Measurements from ENCODE around the gene GABRR2.
"Not testable (repeated sequence)": the region's sequence is repeated elsewhere in the genome, so short reads cannot be mapped to it uniquely, and the experiment has no call there.

Gene GABRR2

DNA sequence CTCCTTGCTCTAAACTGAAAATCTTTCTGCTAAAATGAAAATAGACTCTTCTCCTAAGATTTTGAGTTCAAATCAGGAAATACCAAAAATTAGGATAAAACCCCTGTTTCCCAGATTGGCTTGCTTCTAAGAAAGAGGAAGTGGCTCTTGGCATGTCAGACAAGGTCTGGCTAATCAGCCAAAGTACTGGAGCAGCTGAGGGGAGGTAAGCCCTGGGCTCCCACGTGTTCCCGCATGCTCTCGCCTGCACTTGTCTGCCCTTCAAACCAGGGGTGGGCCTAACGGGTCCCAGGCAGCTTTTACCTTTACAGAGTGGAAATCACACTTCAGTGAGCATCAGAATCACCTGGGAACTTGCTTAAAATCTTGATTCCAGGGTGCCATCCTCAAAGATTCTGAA, 54.8 kb downstream of the GABRR2 start:
- no peak for DNase-seq (ENCODE audit: low read depth in 3 of 3, low spot score in 1 of 3)

DNA sequence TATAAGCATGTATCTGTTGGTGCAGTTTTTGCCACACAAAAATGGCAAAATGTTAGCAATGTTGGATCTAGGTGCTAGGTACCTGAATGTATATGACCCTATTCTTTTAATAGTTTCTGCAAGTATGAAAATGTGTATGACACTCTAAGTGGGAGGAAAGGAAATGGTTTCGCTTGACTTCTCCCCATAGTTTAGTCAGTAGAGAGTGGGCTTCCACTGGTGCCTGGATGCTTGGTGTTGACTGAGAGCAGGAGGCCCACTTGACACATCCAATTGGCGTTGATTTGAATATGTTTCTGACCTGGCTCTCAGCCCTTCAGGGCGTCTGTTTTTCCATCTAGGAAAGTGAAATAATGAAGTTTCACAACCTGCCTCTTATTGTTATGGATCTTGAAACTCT, 56.2 kb downstream of the GABRR2 start:
- DNase-seq (ENCODE audit: low read depth in 3 of 3, low spot score in 1 of 3) = no peak

DNA sequence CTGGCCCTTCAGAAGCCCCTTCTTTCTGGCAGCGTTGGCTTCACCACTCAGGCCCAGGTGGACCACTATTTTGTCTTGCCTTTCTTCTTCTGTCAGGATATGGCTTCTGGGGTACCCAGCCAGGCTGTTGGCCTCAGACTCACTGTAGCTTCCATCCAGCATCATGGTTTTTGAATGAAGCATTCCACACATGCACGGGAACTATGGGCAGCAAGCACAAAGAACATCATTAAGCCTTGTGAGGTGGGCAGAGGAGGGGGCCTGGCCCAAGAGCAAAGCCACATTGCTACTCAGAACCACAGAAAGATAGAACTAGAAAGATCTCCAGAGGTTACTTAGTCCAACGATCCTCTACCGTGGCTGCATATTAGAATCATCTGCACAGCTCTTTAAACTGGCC, 57.3 kb downstream of the GABRR2 start:
- no peak for DNase-seq (ENCODE audit: low read depth in 3 of 3, low spot score in 1 of 3)

DNA sequence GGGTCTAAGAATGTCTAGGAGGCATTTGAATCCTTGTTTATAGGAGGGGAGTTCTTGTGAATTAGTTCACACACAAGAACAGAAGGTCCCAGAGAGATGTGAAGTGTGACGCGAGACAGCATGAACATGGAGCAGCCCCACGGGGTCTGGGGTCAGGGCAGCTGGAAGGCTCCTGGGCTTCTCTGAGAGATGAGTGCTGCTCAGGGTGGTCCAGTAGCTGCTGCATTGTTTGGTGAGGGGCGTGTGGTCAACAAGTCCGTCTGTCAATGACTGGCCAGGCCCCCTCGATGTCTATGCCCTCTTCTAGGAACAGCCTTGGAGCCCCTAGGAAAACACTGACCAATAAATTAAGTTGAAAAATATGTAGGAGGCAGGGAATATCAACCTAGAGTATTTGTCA, 57.8 kb downstream of the GABRR2 start:
- DNase-seq (ENCODE audit: low read depth in 3 of 3, low spot score in 1 of 3) = no peak

DNA sequence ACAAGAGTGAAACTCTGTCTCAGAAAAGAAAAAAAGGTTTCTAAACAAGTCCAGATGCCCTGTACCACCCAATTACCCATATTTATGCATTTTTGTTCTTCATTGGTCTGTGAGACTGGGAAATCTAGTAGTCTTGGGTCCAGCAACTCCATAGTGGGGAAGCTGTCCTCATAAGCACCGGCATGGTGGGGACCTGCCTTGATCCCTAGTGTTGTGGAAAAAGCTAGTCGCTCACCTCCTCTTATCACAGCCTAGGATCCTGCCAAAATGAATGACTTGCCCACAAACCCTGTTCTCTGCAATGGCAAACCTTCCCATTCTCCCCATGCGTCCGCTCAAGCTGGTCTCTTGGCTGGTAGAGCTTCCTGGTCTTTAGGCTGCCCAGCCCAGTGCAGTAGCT, 59.7 kb downstream of the GABRR2 start:
- DNase-seq (ENCODE audit: low read depth in 3 of 3, low spot score in 1 of 3) = no peak

DNA sequence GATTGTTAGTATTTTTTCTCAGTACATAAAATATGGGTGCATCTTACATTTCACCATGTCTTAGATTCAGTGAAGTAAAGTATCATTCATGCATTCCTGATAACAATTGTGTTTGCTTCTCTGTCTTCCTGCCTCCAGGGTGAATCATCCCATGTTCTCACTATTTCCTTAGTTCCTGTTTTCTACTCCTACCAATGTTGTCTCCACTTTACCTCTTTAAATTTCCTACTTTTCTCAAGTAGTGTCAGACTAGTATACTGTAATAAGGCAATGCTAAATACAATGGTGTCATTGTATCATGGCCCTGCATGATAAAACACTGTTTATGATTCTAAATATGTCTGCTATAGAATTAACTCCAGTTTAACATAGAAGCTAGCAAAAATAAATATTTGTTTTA, 60.5 kb downstream of the GABRR2 start:
- DNase-seq (ENCODE audit: low read depth in 3 of 3, low spot score in 1 of 3) = no peak

DNA sequence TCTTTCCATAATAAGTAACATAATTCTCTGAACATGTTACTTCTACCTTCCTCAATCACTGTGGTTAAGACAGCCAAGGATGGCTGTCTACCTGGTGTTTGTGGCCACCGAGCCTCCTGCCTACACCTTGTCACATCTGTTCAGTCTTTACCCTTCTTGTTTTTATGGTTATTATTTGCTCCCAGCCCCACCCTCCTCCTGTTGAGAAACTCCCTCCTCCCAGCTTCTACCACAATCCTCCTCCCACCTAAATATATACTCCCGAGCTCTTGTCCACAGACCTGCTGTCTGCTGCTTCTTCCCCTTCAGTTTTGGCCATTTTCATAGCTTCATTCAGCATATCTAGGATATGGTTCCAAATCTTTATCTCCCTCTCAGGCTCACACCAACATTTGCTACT, 62.2 kb downstream of the GABRR2 start:
- DNase-seq (ENCODE audit: low read depth in 3 of 3, low spot score in 1 of 3) = no peak

DNA sequence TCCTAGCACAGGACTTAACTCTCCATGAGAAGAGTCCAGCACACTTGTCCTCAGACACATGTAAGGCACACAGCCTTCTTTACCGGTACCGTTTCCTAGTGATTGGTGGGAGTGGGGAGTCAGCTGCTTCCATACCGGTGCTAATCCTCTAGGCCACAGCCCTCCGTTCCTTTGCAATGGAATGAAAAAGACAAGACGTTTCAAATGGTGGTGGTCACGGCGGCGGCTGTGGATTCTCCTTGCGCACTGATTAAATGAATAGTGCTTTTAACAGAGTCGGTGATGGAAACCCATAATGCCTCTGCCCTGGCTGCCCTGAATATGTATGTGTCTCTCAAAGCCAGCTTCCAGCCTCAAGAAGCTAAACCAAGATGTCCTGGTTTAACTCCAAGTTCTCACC, 63.1 kb downstream of the GABRR2 start:
- DNase-seq (ENCODE audit: low read depth in 3 of 3, low spot score in 1 of 3) = no peak

DNA sequence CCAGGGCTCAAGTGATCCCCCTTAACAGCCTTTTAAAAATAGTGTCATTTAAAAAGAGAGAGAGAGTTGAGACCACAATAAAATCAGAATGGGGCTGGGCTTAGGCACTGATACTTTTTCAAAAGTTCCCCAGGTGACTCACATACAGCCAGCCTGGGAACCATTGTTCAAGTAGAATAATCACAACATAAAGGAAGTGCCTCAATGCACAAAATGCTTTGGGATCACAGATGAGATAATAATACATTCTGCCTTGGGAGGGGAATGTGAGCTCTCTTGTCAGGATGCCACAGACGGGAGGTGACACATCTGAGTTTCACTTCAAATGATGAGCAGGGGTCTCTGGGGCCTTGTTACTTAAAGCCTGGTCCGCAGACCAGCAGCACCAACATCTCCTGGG, 63.9 kb downstream of the GABRR2 start:
- DNase-seq (ENCODE audit: low read depth in 3 of 3, low spot score in 1 of 3) = no peak

DNA sequence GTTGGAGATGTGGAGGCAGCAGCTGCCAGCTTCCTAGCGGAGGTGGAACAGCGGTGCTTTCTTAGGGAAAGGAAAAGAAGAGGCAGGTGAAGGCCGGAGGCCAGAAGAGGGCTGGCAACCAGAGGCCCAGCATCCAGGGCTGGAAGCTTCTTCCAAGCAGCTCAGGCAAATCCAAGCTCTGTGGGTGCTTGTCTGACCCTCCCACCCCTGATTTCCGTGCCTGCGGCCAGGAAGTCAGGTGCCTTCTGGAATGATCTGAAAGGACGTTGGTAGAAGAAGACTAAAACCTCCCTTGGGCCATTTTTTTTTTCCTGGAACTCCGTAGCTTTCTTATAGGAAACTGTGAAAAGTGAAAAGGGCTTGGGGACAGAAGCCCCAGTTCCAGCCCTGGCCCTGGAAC, 64.9 kb downstream of the GABRR2 start:
- DNase-seq (ENCODE audit: low read depth in 3 of 3, low spot score in 1 of 3) = no peak

DNA sequence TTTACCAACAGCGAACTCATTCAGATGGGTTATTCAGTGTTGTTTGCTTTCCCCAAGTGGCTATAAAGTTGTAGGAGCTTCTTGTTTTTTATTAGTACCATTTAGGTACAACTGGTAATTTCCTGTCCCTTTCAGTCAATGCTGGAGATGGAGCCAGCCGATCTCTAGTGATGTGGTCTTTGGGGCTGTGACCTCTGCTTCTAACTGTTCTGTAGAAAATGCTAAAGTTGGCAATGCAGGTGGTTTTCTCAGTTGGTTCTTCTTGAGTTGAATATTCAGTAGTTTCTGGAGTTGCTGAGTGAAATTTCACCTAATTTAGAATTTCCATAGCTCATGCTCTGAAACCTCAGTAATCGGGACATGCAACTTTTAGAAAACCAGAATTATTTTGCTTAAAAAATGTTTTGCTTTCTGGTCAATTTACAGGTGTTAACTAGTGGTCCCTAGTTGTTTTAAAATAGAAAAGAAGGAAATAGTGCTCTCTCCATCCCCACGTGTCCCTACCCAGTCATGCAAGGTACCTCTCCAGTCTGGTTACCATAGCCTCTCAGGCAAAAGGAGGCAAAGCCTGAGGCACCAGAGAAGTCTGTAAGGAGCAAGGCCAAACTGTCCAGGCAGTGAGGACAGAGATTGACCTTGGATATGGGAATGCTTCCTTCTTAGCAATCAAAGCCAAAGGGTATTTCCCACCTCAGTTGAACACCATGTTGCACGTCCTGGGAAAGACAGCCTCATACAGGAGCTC, 70.7 kb downstream of the GABRR2 start:
- no peak for DNase-seq (ENCODE audit: low read depth in 3 of 3, low spot score in 1 of 3)

DNA sequence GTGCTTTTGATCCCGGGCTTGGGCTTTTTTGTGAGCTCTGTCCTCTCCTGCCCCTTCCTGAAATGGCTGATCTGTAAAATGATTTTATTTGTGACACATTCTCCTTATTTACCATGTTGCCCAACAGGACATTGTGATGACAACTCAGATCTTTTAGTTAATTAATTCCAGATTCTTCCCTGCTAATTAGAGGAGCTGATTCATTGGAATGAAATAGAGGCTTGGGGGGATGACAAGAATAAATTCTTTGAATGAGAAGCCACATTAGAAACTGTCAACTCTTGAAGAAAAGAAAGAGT, 71.8 kb downstream of the GABRR2 start:
- DNase-seq (ENCODE audit: low read depth in 3 of 3, low spot score in 1 of 3) = no peak

DNA sequence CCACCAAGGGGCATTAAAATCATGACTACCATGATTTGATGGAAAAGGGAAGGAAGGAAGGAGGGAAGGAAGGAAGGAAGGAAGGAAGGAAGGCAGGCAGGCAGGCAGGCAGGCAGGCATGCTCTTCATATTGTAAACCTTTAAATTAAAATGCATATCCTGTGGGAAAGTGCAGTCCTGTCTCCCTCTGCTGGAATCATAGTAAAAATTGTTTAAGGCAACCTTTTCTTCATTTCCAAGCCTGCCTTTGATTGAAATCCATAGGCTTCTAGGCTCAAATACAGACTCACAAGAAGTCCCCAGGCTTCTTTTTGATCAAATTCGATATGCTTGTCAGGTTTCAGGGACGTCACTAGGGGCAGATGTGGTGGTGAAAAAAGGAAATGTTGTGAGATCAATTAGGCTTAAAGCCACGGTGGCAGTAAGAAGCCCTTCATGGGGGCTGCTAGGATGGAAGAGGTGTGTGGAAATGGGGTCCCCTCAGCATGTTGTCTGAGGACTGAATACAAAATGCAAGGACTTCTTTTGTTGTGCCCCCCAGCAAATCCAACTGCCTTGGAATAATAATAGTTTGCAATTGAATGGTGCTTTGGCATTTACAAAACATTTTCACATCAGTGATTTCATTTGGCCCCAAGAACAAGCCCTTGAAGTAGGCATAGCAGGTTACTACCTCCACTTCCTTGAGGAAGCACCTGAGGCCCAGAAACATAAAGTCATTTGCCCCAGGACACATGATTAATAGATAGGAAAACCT, 72.3 kb downstream of the GABRR2 start:
- no peak for DNase-seq (ENCODE audit: low read depth in 3 of 3, low spot score in 1 of 3)

DNA sequence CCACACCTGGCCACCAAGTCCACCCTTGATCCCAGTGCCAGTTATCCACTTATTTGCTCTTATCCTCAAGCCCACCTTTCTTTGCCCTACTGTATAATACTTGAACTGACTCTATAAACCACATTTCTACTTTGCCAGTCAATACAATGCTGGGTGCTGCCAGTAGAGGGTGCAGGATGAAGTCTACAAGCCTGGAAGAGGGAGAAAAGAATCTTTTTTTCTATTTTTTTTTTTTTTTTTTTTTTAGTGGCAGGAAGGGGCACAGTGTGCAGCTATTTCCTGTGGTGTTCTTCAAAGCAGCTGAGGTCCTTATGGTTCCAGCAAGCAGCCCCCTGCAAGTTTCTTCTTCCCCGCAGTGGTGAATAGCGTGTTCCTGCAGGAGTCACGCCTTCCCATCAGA, 75.8 kb downstream of the GABRR2 start:
- no peak for DNase-seq (ENCODE audit: low read depth in 3 of 3, low spot score in 1 of 3)

DNA sequence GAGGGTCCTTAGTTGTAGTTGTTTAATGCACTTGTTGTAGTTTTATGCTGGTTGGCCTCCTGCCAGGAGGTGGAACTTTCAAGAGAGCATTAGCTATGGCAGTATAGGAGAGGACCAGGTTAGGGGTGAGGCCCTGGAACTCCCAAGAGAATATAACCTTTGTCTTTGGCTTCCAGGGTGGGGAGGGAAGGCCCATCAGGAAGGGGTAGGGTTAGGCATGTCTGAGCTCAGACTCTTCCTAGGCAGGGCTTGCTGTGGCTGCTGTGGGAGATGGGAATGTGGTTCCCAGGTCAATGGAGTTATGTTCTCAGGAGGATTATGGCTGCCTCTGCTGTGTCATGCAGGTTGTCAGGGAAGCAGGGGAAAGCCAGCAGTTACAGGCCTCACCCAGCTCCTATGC, 77.9 kb downstream of the GABRR2 start:
- DNase-seq (ENCODE audit: low read depth in 3 of 3, low spot score in 1 of 3) = no peak

DNA sequence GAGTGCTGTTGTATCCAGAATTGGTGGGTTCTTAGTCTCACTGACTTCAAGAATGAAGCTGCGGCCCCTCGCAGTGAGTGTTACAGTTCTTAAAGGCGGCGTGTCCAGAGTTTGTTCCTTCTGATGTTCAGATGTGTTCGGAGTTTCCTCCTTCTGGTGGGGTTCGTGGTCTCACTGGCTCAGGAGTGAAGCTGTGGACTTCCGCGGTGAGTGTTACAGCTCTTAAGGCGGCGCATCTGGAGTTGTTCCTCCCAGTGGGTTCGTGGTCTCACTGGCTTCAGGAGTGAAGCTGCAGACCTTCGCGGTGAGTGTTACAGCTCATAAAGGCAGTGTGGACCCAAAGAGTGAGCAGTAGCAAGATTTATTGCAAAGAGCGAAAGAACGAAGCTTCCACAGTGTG, 81.5 kb downstream of the GABRR2 start:
- not testable (repeated sequence) for DNase-seq (ENCODE audit: low read depth in 3 of 3, low spot score in 1 of 3)

DNA sequence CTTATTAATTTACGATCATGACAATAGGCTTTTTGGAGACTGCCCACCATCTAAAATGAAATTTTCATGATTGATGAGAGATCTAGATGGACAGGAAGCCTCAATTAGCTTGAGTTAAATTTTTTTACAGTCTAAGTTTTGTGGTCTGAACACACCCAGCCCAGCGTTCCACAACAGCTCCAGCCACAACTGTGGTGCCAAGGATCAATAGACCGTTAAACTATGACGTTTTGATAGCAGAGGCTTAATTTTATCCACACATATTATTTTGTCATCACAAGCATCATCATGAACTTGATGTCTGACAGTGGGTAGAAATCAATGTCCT, 92.4 kb downstream of the GABRR2 start:
- no peak for DNase-seq (ENCODE audit: low read depth in 3 of 3, low spot score in 1 of 3)

DNA sequence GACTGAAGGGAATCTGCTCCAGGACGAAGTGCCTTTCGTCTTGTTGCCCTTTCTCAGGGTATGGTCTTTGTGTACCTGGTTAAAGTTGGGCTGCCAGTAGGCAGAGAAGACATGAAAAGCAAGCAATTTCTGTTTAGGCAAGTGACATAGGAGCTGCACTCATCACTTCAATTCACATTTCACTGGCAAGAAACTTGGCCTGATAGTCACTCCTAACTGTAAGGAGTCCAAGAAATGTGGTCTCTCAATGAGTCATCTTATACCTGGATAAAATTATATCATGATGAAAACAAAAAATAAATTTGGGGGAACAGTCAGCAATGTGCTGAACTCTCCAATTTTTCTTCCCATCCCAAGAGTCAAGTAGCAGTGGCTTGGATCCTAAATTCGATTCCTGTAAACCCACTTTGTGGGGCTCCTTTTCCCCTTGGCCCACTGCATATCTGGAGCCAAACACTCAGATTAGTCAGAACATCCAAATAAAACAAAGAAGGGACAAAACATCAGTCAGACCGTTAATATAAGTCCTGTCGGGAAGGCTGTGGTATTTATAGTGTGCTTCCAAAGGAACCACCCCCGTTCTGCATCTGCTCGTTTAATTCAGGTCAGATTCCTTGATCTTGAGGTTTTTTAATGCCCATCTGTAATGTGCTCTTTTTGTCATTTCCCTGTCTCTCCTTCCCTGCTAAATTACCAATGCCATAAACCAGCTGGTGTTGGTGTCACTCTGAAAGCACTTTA, 93.0 kb downstream of the GABRR2 start:
- no peak for DNase-seq (ENCODE audit: low read depth in 3 of 3, low spot score in 1 of 3)

DNA sequence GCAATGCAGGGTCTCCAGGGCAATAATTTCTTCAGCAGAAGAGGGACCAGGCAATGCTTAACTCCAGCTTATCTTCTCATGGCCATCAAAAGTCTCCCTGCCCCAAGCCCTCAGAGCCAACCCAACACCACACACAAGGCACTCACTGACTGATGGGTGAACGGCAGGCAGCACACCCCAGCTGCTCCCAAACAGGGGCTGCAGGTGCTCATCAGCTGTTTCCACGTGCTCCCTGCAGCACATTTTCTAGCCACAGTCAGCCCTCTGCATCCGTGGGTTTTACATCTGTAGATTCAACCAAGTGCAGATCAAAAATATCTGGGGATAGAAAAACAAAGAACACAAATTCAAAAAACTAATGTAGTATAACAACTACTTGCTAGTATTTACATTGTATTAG, 94.0 kb downstream of the GABRR2 start:
- DNase-seq (ENCODE audit: low read depth in 3 of 3, low spot score in 1 of 3) = no peak

DNA sequence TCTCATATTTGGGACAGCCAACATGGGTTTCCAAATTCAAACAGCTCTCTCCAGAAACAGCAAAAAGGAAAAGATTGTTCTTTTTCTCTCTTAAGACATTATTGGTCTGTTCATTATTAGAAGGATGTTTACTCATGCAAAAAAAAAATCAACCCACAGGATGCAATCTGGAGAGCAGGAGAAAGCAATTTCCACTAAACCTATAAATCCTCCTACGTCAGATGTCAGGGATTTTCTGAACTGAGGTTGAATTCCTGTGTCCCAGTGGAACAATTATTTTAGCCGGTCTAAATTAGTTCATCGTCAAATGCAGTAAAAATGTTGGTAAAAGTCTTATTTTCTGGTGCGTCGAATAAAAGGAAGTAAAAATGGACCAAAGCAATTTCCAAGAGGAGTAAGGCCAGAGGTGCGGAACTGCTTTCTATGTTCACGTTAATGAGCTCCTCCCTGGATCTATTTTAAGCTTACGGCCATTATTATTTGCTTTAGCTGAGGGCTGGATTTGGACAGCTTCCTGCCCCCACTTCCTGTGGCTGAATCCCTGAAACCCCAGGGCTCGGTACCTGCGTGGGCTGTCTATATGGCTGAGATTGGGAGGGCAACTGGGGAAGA, 97.7 kb downstream of the GABRR2 start, which contains the start of gene GABRR1:
GABRR1 (minus strand) TSS at position 60 of the 612 bp plus-strand sequence; CDS start at position 24, 36 bp downstream.
- DNase-seq (ENCODE audit: low read depth in 3 of 3, low spot score in 1 of 3) = no peak

DNA sequence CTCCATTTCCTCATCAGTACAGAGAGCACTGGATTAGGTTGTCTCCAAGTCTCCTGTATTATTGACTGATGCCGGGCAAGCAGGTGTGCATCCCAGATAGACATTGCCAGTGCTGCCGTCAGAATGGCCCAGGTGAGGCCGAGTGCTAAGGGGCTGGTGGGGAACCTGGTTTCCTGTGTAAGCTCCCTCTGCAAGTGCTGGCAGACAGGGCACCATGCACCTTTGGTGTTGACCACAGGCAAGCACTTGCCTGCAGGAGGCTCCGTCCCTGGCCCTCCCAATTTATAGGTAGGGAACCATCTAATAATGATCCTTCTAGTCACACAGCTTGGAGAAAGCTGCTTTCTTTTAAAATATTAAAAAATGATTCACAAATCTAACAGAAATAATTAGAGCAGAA, 98.7 kb downstream of the GABRR2 start:
- no peak for DNase-seq (ENCODE audit: low read depth in 3 of 3, low spot score in 1 of 3)

DNA sequence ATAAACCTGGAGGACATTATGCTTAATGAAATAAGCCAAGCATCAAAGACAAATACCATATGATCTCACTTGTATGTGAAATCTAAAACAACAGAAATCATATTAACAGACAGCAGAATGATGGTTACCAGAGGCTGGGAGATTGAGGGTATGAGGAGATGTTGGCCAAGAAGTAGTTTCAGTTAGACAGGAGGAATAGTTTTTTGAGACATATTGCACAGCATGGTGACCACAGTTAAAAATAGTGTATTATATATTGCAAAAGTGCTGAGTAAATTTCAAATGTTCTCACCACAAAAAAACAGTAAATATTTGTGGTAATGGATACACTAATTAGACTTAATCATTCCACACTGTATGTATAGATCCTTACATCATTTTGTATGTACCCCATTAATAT, 99.7 kb downstream of the GABRR2 start:
- no peak for DNase-seq (ENCODE audit: low read depth in 3 of 3, low spot score in 1 of 3)
